ENCODE data around the gene COL26A1.

GRCh38 chr7:101594790-101595189, 232.1 kb downstream of the COL26A1 start:
- TF ChIP-seq, protein P1, sequence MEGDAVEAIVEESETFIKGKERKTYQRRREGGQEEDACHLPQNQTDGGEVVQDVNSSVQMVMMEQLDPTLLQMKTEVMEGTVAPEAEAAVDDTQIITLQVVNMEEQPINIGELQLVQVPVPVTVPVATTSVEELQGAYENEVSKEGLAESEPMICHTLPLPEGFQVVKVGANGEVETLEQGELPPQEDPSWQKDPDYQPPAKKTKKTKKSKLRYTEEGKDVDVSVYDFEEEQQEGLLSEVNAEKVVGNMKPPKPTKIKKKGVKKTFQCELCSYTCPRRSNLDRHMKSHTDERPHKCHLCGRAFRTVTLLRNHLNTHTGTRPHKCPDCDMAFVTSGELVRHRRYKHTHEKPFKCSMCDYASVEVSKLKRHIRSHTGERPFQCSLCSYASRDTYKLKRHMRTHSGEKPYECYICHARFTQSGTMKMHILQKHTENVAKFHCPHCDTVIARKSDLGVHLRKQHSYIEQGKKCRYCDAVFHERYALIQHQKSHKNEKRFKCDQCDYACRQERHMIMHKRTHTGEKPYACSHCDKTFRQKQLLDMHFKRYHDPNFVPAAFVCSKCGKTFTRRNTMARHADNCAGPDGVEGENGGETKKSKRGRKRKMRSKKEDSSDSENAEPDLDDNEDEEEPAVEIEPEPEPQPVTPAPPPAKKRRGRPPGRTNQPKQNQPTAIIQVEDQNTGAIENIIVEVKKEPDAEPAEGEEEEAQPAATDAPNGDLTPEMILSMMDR (IDR thresholded peaks at IDR 0.05) = no peak
- TF ChIP-seq POLR2AphosphoS5 (IDR thresholded peaks at IDR 0.05) (no peak), EP300 (IDR thresholded peaks at IDR 0.05) (no peak)
